ENCODE data around the gene ZNF133.

- TF ChIP-seq CTCF (IDR thresholded peaks at IDR 0.05; ENCODE audit: low read depth, low read length) (no peak), EZH2phosphoT487 (IDR thresholded peaks at IDR 0.05; ENCODE audit: low read depth) (no peak)
These were observed 75.4 kb downstream of the ZNF133 start for GRCh38 chr20:18363708-18364107.
